ENCODE results near the gene FAT1.

DNA sequence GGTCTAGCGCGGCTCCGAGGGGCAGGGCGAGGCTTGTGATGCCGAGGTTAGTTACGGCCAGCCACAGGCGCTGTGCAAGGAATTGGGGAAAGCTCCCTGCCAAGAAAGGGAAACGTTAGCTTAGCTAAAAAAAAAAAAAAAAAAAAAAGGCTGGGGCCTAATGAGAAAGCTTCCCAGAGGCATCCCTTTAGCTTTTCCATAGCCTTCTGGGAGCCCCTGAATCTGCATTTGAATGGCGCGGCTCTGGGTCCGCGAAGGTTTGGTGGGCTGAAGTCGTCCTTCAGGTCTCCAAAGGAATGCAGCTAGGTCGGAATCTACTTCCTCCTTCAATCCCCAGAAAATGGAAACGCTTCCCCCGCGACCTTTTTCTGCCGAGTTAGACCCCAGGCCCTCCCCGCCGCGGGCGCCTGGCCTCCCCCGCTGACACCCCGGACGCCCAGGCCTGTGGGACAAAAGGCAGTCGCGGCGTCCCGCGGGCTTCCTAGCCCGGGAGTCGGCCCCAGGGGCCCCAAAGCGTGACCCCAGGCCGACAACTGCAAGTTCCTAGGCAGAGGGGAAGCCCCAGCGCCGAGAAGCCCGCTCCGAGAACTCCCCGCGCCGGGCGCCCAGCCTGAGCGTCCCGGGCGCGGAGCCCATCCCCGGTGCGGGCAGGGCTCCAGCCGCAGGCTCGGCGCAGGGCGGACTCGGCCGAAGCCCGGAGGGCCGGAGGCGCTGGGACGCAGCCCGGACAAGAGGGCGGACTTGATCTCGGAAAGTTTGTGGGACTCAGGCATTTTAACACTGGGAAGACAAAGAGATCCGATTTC lies 605 bp upstream of the FAT1 start:
- TF ChIP-seq, protein P1, sequence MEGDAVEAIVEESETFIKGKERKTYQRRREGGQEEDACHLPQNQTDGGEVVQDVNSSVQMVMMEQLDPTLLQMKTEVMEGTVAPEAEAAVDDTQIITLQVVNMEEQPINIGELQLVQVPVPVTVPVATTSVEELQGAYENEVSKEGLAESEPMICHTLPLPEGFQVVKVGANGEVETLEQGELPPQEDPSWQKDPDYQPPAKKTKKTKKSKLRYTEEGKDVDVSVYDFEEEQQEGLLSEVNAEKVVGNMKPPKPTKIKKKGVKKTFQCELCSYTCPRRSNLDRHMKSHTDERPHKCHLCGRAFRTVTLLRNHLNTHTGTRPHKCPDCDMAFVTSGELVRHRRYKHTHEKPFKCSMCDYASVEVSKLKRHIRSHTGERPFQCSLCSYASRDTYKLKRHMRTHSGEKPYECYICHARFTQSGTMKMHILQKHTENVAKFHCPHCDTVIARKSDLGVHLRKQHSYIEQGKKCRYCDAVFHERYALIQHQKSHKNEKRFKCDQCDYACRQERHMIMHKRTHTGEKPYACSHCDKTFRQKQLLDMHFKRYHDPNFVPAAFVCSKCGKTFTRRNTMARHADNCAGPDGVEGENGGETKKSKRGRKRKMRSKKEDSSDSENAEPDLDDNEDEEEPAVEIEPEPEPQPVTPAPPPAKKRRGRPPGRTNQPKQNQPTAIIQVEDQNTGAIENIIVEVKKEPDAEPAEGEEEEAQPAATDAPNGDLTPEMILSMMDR (conservative IDR thresholded peaks at IDR 0.05): no peak
- TF ChIP-seq ZFX (IDR thresholded peaks at IDR 0.05): peak; percentile 48

Measured in C4-2B (cell line).